Measurements from ENCODE around the gene KCNE1.
"Not testable (repeated sequence)": the region's sequence is repeated elsewhere in the genome, so short reads cannot be mapped to it uniquely, and the experiment has no call there.

Gene KCNE1

GRCh38 chr21:34511787-34512455 lies at the start of gene KCNE1:
Gene KCNE1, minus strand, starts transcription at chr21:34512210. Its CDS starts 62,576 bp downstream, at chr21:34449634.
- no peak for DNase-seq

- no peak for DNase-seq
Measured at GRCh38 chr21:34561806-34562205, 49.8 kb upstream of the KCNE1 start.

- no peak for DNase-seq
Measured at GRCh38 chr21:34560609-34561008, 48.6 kb upstream of the KCNE1 start.

GRCh38 chr21:34560021-34560420 lies 48.0 kb upstream of the KCNE1 start:
- no peak for DNase-seq

- no peak for DNase-seq
Measured at GRCh38 chr21:34559089-34559631, 47.1 kb upstream of the KCNE1 start.

GRCh38 chr21:34558166-34558565 lies 46.2 kb upstream of the KCNE1 start:
- DNase-seq = no peak

GRCh38 chr21:34557261-34557660 lies 45.3 kb upstream of the KCNE1 start:
- no peak for DNase-seq

GRCh38 chr21:34554670-34555069 lies 42.7 kb upstream of the KCNE1 start:
- not testable (repeated sequence) for DNase-seq

GRCh38 chr21:34554227-34554626 lies 42.2 kb upstream of the KCNE1 start:
- no peak for DNase-seq

- DNase-seq = no peak
Measured at GRCh38 chr21:34553151-34553952, 41.3 kb upstream of the KCNE1 start.

GRCh38 chr21:34552360-34553098 lies 40.5 kb upstream of the KCNE1 start:
- DNase-seq = no peak

- no peak for DNase-seq
Measured at GRCh38 chr21:34550182-34550799, 38.3 kb upstream of the KCNE1 start.

GRCh38 chr21:34548781-34549376 lies 36.9 kb upstream of the KCNE1 start:
- no peak for DNase-seq

GRCh38 chr21:34546542-34546941 lies 34.5 kb upstream of the KCNE1 start:
- no peak for DNase-seq

- no peak for DNase-seq
Measured at GRCh38 chr21:34545079-34545884, 33.3 kb upstream of the KCNE1 start.

- DNase-seq = no peak
Measured at GRCh38 chr21:34544032-34544496, 32.1 kb upstream of the KCNE1 start.

- DNase-seq = no peak
Measured at GRCh38 chr21:34543017-34543416, 31.0 kb upstream of the KCNE1 start.

GRCh38 chr21:34540206-34540605 lies 28.2 kb upstream of the KCNE1 start:
- no peak for DNase-seq

- DNase-seq = no peak
Measured at GRCh38 chr21:34537838-34538237, 25.8 kb upstream of the KCNE1 start.

GRCh38 chr21:34536820-34537219 lies 24.8 kb upstream of the KCNE1 start:
- no peak for DNase-seq

GRCh38 chr21:34536311-34536710 lies 24.3 kb upstream of the KCNE1 start:
- no peak for DNase-seq

Measured in cortex of kidney (tissue), 1 donor.